NCI-H146 treated with DMSO at 0.1 percent for 48 hours (cell line): ENCODE measurements around the gene MS4A4E.
"Not testable (repeated sequence)": the region's sequence is repeated elsewhere in the genome, so short reads cannot be mapped to it uniquely, and the experiment has no call there.

Experiments
- DNase-seq: peaks from one replicate; lab custom pipeline; 2025; ENCODE audit not compliant: unreplicated experiment; lab: John Stamatoyannopoulos, UW

Gene MS4A4E

GRCh38 chr11:60242740-60243239 is at the start of gene MS4A4E:
MS4A4E (minus strand) TSS chr11:60243137; CDS start chr11:60230055, 13,082 bp downstream.
- no peak for DNase-seq

GRCh38 chr11:60292145-60292544 is 49.2 kb upstream of the MS4A4E start:
- DNase-seq = no peak

- no peak for DNase-seq
Measured at GRCh38 chr11:60288531-60288930, 45.6 kb upstream of the MS4A4E start.

GRCh38 chr11:60285411-60286126 is 42.6 kb upstream of the MS4A4E start:
- not testable (repeated sequence) for DNase-seq

- no peak for DNase-seq
Measured at GRCh38 chr11:60282286-60282685, 39.3 kb upstream of the MS4A4E start.

GRCh38 chr11:60281485-60281884 is 38.5 kb upstream of the MS4A4E start:
- DNase-seq = no peak

GRCh38 chr11:60280412-60280811 is 37.5 kb upstream of the MS4A4E start, which contains the start of gene MS4A4A:
MS4A4A (plus strand) TSS chr11:60280666; CDS start chr11:60280676, 10 bp downstream.
- no peak for DNase-seq

- no peak for DNase-seq
Measured at GRCh38 chr11:60274416-60274815, 31.5 kb upstream of the MS4A4E start.

- DNase-seq = peak; percentile 2
Measured at GRCh38 chr11:60265373-60266214, 22.7 kb upstream of the MS4A4E start.

- no peak for DNase-seq
Measured at GRCh38 chr11:60264644-60265043, 21.7 kb upstream of the MS4A4E start.

- DNase-seq = no peak
Measured at GRCh38 chr11:60263402-60263801, 20.5 kb upstream of the MS4A4E start.

GRCh38 chr11:60261014-60261413 is 18.1 kb upstream of the MS4A4E start:
- no peak for DNase-seq

- DNase-seq = no peak
Measured at GRCh38 chr11:60257956-60258722, 15.2 kb upstream of the MS4A4E start.

- no peak for DNase-seq
Measured at GRCh38 chr11:60252213-60253108, 9.5 kb upstream of the MS4A4E start.

GRCh38 chr11:60251485-60252212 is 8.7 kb upstream of the MS4A4E start:
- peak; percentile 2 for DNase-seq

- DNase-seq = no peak
Measured at GRCh38 chr11:60241786-60242185, 1.2 kb downstream of the MS4A4E start.

GRCh38 chr11:60240662-60241061 is 2.3 kb downstream of the MS4A4E start:
- no peak for DNase-seq

GRCh38 chr11:60235321-60235720 is 7.6 kb downstream of the MS4A4E start:
- DNase-seq = no peak

- DNase-seq = no peak
Measured at GRCh38 chr11:60230681-60231080, 12.3 kb downstream of the MS4A4E start.
